Right lobe of liver (tissue), 4 donors: Measurements from ENCODE around the gene NCAPD3.

Source experiments
- POLR2A ChIP-seq: fragments of 450-650 bp; IDR thresholded peaks from one replicate; pipeline ENCODE4 v1.6.1; 2017; ENCODE audit warnings: antibody characterized with exemption, mild to moderate bottlenecking
- TF ChIP-seq, protein P1 (sequence below), 4 donors: fragments of 200-600 bp in 3 of 4; fragments of 450-650 bp in 1 of 4; IDR thresholded peaks; one replicate each; pipeline versions ENCODE4 v1.5.1 to v1.8.0; 2016 to 2022; ENCODE audit warnings: antibody characterized with exemption in 4 of 4, mild to moderate bottlenecking in 2 of 4
- donor health status: DM: no; HTN: no; CAD: no.
- donor health status: DM: no; HTN: no; CAD: no.
- donor health status: DM: no; HTN: yes; CAD: no.

DNA sequence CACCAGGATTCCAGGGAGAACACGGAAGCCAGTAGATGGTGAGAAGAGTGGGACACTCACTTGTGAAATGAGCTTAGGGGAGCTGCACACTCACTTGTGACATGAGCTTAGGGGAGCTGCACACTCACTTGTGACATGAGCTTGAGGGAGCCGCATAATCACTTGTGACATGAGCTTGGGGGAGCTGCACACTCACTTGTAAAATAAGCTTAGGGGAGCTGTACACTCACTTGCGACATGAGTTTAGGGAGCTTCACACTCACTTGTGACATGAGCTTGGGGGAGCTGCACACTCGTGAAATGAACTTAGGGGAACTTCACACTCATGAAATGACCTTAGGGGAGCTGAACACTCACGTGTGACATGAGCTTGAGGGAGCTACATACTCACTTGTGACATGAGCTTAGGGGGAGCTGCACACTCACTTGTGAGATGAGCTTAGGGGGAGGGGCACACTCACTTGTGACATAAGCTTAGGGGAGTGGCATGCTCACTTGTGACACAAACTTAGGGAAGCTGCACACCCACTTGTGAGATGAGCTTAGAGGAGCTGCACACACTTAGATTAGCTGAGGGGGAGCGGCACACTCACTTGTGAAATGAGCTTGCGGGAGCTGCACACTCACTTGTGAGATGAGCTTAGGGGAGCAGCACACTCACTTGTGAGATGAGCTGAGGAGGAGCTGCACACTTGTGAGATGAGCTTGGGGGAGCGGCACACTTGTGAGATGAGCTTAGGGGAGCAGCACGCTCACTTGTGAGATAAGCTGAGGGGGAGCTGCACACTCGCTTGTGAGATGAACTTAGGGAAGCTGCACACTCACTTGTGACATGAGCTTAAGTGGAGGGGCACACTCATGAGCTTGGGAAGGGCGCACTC, 59.0 kb downstream of the NCAPD3 start:
- TF ChIP-seq, protein P1, sequence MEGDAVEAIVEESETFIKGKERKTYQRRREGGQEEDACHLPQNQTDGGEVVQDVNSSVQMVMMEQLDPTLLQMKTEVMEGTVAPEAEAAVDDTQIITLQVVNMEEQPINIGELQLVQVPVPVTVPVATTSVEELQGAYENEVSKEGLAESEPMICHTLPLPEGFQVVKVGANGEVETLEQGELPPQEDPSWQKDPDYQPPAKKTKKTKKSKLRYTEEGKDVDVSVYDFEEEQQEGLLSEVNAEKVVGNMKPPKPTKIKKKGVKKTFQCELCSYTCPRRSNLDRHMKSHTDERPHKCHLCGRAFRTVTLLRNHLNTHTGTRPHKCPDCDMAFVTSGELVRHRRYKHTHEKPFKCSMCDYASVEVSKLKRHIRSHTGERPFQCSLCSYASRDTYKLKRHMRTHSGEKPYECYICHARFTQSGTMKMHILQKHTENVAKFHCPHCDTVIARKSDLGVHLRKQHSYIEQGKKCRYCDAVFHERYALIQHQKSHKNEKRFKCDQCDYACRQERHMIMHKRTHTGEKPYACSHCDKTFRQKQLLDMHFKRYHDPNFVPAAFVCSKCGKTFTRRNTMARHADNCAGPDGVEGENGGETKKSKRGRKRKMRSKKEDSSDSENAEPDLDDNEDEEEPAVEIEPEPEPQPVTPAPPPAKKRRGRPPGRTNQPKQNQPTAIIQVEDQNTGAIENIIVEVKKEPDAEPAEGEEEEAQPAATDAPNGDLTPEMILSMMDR (IDR thresholded peaks at IDR 0.05) = no peak
- TF ChIP-seq POLR2A = no peak
